ENCODE data around the gene ACTN1.
A peak's percentile ranks its signal among the peaks of the same experiment; 100 is the strongest.

The ACTN1 gene

GRCh38 chr14:68844210-68844545, 134.9 kb downstream of the ACTN1 start:
- CTCF ChIA-PET: interaction anchor here (0.6 to 2.0 kb wide), 17 partner anchors 9 to 961 kb away, joined by 3 to 19 read pairs (median 4); no protein-coding TSS in a partner anchor
- POLR2A ChIA-PET: interaction anchor here (0.6 to 1.0 kb wide), 2 partner anchors 51 to 1027 kb away, joined by 3 read pairs; partner anchors contain the start of genes ZFP36L1 and ZFYVE26

GRCh38 chr14:68843471-68844209, 135.5 kb downstream of the ACTN1 start:
- TF ChIP-seq ZNF384 (IDR thresholded peaks at IDR 0.05) (no peak), FOXK2 (IDR thresholded peaks at IDR 0.05) (no peak), CTBP1 (IDR thresholded peaks at IDR 0.05; ENCODE audit: borderline replicate concordance) (no peak), L3MBTL2 (conservative IDR thresholded peaks at IDR 0.05) (no peak), LEF1 (IDR thresholded peaks at IDR 0.05; ENCODE audit: borderline replicate concordance) (no peak), ELF4 (IDR thresholded peaks at IDR 0.05) (no peak), FOXM1 (IDR thresholded peaks at IDR 0.05; ENCODE audit: borderline replicate concordance) (no peak), TARDBP (IDR thresholded peaks at IDR 0.05) (no peak), PKNOX1 (IDR thresholded peaks at IDR 0.05) (no peak), FOXA1 (IDR thresholded peaks at IDR 0.05) (no peak), HDGF (IDR thresholded peaks at IDR 0.05; ENCODE audit: borderline replicate concordance) (no peak), ARNT (IDR thresholded peaks at IDR 0.05) (no peak), BHLHE40 (IDR thresholded peaks at IDR 0.05; ENCODE audit: borderline replicate concordance) (no peak), SP1 (IDR thresholded peaks at IDR 0.05) (no peak), NFRKB (IDR thresholded peaks at IDR 0.05) (no peak), SUZ12 (IDR thresholded peaks at IDR 0.05) (no peak)
- POLR2A ChIA-PET: interaction anchor here (0.6 to 1.0 kb wide), 2 partner anchors 51 to 1027 kb away, joined by 3 read pairs; partner anchors contain the start of genes ZFP36L1 and ZFYVE26
- DNase-seq (ENCODE audit: extremely low spot score): peak; percentile 85

More at GRCh38 chr14:68844210-68844545, 134.9 kb downstream of the ACTN1 start:
- no peak for DNase-seq (ENCODE audit: extremely low spot score)
- no peak for TF ChIP-seq L3MBTL2 (conservative IDR thresholded peaks at IDR 0.05)
- no peak for TF ChIP-seq FOXM1 (IDR thresholded peaks at IDR 0.05; ENCODE audit: borderline replicate concordance)
- TF ChIP-seq CTBP1 (IDR thresholded peaks at IDR 0.05; ENCODE audit: borderline replicate concordance): no peak
- no peak for TF ChIP-seq SP1 (IDR thresholded peaks at IDR 0.05)
- no peak for TF ChIP-seq SUZ12 (IDR thresholded peaks at IDR 0.05)
- peak; percentile 92 for TF ChIP-seq PKNOX1 (IDR thresholded peaks at IDR 0.05)
- no peak for TF ChIP-seq LEF1 (IDR thresholded peaks at IDR 0.05; ENCODE audit: borderline replicate concordance)
- TF ChIP-seq FOXK2 (IDR thresholded peaks at IDR 0.05): no peak
- no peak for TF ChIP-seq ZNF384 (IDR thresholded peaks at IDR 0.05)

GRCh38 chr14:68842298-68842697, 136.8 kb downstream of the ACTN1 start:
- ChIA-PET CTCF (interaction anchor here (0.6 to 0.8 kb wide), 2 partner anchors 17 to 596 kb away, joined by 3 to 4 read pairs; no protein-coding TSS in a partner anchor), POLR2A (no interaction called here)
- no peak for TF ChIP-seq TARDBP (IDR thresholded peaks at IDR 0.05)
- no peak for TF ChIP-seq FOXK2 (IDR thresholded peaks at IDR 0.05)
- DNase-seq (ENCODE audit: extremely low spot score): no peak

More at GRCh38 chr14:68843471-68844209, 135.5 kb downstream of the ACTN1 start:
- CTCF ChIA-PET: interaction anchor here (0.6 to 2.0 kb wide), 16 partner anchors 10 to 960 kb away, joined by 3 to 19 read pairs (median 4); no protein-coding TSS in a partner anchor

- TF ChIP-seq FOXK2 (IDR thresholded peaks at IDR 0.05): no peak
- TF ChIP-seq NFRKB (IDR thresholded peaks at IDR 0.05): no peak
- no peak for TF ChIP-seq L3MBTL2 (conservative IDR thresholded peaks at IDR 0.05)
- TF ChIP-seq LEF1 (IDR thresholded peaks at IDR 0.05; ENCODE audit: borderline replicate concordance): no peak
- TF ChIP-seq ELF4 (IDR thresholded peaks at IDR 0.05): no peak
- no peak for TF ChIP-seq CTBP1 (IDR thresholded peaks at IDR 0.05; ENCODE audit: borderline replicate concordance)
- no peak for TF ChIP-seq SUZ12 (IDR thresholded peaks at IDR 0.05)
- no peak for TF ChIP-seq ARNT (IDR thresholded peaks at IDR 0.05)
- TF ChIP-seq ZNF384 (IDR thresholded peaks at IDR 0.05): no peak
- TF ChIP-seq TARDBP (IDR thresholded peaks at IDR 0.05): no peak
- no peak for TF ChIP-seq HDGF (IDR thresholded peaks at IDR 0.05; ENCODE audit: borderline replicate concordance)
- TF ChIP-seq BHLHE40 (IDR thresholded peaks at IDR 0.05; ENCODE audit: borderline replicate concordance): no peak
- TF ChIP-seq SP1 (IDR thresholded peaks at IDR 0.05): no peak
- TF ChIP-seq PKNOX1 (IDR thresholded peaks at IDR 0.05): no peak
- TF ChIP-seq FOXA1 (IDR thresholded peaks at IDR 0.05): no peak
- no peak for TF ChIP-seq FOXM1 (IDR thresholded peaks at IDR 0.05; ENCODE audit: borderline replicate concordance)
- CTCF ChIA-PET: no interaction called here
- POLR2A ChIA-PET: no interaction called here
- no peak for DNase-seq (ENCODE audit: extremely low spot score)
Observed at GRCh38 chr14:68841016-68841809, 137.9 kb downstream of the ACTN1 start.

- ChIA-PET POLR2A (no interaction called here), CTCF (no interaction called here)
- no peak for DNase-seq (ENCODE audit: extremely low spot score)
- TF ChIP-seq PKNOX1 (IDR thresholded peaks at IDR 0.05) (no peak), L3MBTL2 (conservative IDR thresholded peaks at IDR 0.05) (no peak), NFRKB (IDR thresholded peaks at IDR 0.05) (no peak), FOXM1 (IDR thresholded peaks at IDR 0.05; ENCODE audit: borderline replicate concordance) (no peak), BHLHE40 (IDR thresholded peaks at IDR 0.05; ENCODE audit: borderline replicate concordance) (no peak), HDGF (IDR thresholded peaks at IDR 0.05; ENCODE audit: borderline replicate concordance) (no peak), FOXA1 (IDR thresholded peaks at IDR 0.05) (no peak), SP1 (IDR thresholded peaks at IDR 0.05) (no peak), ELF4 (IDR thresholded peaks at IDR 0.05) (no peak), TARDBP (IDR thresholded peaks at IDR 0.05) (no peak), SUZ12 (IDR thresholded peaks at IDR 0.05) (no peak), ARNT (IDR thresholded peaks at IDR 0.05) (no peak)
Observed at GRCh38 chr14:68840454-68840853, 138.6 kb downstream of the ACTN1 start.
